Activated B cell treated with CpG ODN at 0.5 μM for 24 hours (primary cell): ENCODE results near the gene ARFGEF3. TPM values are rescaled to one million over a fixed set of nuclear protein-coding genes. Genes with fewer than 3 reads are reported as not detected.

Experiments
- ATAC-seq: fragments of 200-7000 bp; cut with Tn5 transposase; one replicate; pipeline ENCODE4 v1.10.0; 2021; ENCODE audit warnings: low read depth, mild to moderate bottlenecking, moderate library complexity
- CTCF ChIA-PET: fragments of 350-600 bp; sonication (Branson Sonifier 250); formaldehyde crosslinking; loops from one replicate; lab custom pipeline; 2021; ENCODE audit warnings: antibody characterized with exemption; lab: Charles Lee
- POLR2A ChIA-PET: fragments of 350-600 bp; sonication (Branson Sonifier 250); formaldehyde crosslinking; loops from one replicate; lab custom pipeline; 2021; ENCODE audit warnings: antibody characterized with exemption; lab: Charles Lee
- DNase-seq: peaks from one replicate; pipeline ENCODE4 v3.0.0; 2022
- H3K27ac Mint-ChIP-seq: one replicate; pipeline ENCODE4 v1.8.0; 2020; ENCODE audit warnings: mixed read lengths
- H3K27me3 Mint-ChIP-seq: one replicate; pipeline ENCODE4 v1.8.0; 2021; ENCODE audit warnings: mixed read lengths
- H3K36me3 Mint-ChIP-seq: one replicate; pipeline ENCODE4 v1.8.0; 2021; ENCODE audit warnings: low read depth, mixed read lengths
- H3K4me1 Mint-ChIP-seq: one replicate; pipeline ENCODE4 v1.8.0; 2021; ENCODE audit warnings: mixed read lengths
- H3K4me3 Mint-ChIP-seq: one replicate; pipeline ENCODE4 v1.8.0; 2020; ENCODE audit warnings: mild to moderate bottlenecking, mixed read lengths
- H3K9me3 Mint-ChIP-seq: one replicate; pipeline ENCODE4 v1.8.0; 2020; ENCODE audit warnings: mixed read lengths
- intact Hi-C: fragments of 100-400 bp; cut with micrococcal nuclease; formaldehyde crosslinking; loops from one replicate; pipeline ENCODE4 v1.15.1; 2024
- total RNA-seq: library from RNA; stranded (reverse); gene quantifications from 2 replicates; pipeline ENCODE4 v1.2.3, GENCODE V29; 2022
- TF ChIP-seq, protein P1 (sequence below): fragments of 200-600 bp; IDR thresholded peaks from one replicate; pipeline ENCODE4 v1.8.0; 2022; ENCODE audit warnings: antibody characterized with exemption, mild to moderate bottlenecking

The ARFGEF3 gene
- total RNA-seq, 1 donor from 2014 or later = 0.02 TPM

DNA sequence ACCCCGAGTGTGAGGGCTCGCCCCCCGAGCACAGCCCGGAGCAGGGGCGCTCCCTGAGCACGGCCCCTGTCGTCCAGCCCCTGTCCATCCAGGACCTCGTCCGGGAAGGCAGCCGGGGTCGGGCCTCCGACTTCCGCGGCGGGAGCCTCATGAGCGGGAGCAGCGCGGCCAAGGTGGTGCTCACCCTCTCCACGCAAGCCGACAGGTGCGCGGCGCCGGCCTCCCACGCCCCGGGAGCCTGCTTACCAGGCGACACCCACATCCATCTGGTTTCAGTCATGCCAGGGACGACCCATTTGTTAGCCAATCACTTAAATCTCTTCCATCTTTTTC is 130.1 kb downstream of the ARFGEF3 start:
- TF ChIP-seq, protein P1, sequence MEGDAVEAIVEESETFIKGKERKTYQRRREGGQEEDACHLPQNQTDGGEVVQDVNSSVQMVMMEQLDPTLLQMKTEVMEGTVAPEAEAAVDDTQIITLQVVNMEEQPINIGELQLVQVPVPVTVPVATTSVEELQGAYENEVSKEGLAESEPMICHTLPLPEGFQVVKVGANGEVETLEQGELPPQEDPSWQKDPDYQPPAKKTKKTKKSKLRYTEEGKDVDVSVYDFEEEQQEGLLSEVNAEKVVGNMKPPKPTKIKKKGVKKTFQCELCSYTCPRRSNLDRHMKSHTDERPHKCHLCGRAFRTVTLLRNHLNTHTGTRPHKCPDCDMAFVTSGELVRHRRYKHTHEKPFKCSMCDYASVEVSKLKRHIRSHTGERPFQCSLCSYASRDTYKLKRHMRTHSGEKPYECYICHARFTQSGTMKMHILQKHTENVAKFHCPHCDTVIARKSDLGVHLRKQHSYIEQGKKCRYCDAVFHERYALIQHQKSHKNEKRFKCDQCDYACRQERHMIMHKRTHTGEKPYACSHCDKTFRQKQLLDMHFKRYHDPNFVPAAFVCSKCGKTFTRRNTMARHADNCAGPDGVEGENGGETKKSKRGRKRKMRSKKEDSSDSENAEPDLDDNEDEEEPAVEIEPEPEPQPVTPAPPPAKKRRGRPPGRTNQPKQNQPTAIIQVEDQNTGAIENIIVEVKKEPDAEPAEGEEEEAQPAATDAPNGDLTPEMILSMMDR = no peak
- intact Hi-C loops = no loop called here
- H3K4me3 Mint-ChIP-seq = no peak overlapping the region
- ChIA-PET CTCF (no interaction called here), POLR2A (no interaction called here)
- peaks cover 12% of the 10 kb centered on the region for H3K27me3 Mint-ChIP-seq
- no peaks in the 10 kb centered on the region for H3K36me3 Mint-ChIP-seq
- no peaks in the 10 kb centered on the region for H3K4me1 Mint-ChIP-seq
- no peak for ATAC-seq
- no peak for DNase-seq
- no peak overlapping the region for H3K27ac Mint-ChIP-seq
- H3K9me3 Mint-ChIP-seq = no peaks in the 10 kb centered on the region

GRCh38 chr6:138292482-138292881 is 130.7 kb downstream of the ARFGEF3 start:
- DNase-seq (no peak), ATAC-seq (no peak)
- H3K27ac Mint-ChIP-seq = no peak overlapping the region
- no peaks in the 10 kb centered on the region for H3K36me3 Mint-ChIP-seq
- ChIA-PET POLR2A (no interaction called here), CTCF (no interaction called here)
- TF ChIP-seq, protein P1 = no peak
- no peak overlapping the region for H3K4me3 Mint-ChIP-seq
- intact Hi-C loops = no loop called here
- H3K9me3 Mint-ChIP-seq = no peaks in the 10 kb centered on the region
- peaks cover 13% of the 10 kb centered on the region for H3K27me3 Mint-ChIP-seq
- no peaks in the 10 kb centered on the region for H3K4me1 Mint-ChIP-seq

DNA sequence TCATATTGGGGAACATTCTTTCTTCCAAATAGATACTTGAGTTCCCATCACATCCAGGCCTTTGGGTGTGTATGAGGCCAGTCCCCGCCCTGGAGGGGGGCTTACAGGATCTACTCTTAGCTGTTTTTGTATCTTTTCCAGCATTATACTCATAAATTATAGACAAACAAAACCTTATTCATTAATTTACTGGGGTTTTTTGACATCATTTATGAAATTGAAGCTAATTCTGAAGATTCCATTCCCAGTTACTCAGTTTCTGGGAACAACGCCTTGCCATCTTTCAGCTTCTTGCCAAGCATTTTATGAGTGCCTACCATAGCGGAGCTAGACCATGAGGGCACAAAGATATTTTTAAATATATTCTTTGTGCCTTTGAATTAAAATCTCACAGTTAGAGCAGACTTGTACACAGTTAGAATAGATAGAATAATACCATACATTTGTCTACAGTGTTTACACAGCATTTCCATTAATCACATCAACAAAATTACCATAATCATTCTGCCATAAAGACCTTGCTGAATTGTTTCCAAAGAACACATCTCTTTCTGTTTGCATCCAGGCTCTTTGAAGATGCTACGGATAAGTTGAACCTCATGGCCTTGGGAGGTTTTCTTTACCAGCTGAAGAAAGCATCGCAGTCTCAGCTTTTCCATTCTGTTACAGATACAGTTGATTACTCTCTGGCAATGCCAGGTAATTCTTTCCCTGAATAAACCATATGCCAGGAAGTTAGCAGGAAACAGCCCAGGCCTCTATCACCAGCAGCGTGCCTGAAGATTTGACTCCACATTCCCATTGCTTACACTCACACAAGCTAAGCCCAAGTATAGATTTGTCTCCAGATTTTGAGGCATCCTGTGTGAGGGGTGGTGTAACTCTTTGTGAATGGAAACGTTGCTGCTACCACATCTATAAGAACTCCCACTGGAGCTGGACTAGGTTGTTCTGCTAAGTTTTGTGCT is 132.0 kb downstream of the ARFGEF3 start:
- ChIA-PET POLR2A (no interaction called here), CTCF (no interaction called here)
- DNase-seq = no peak
- no peak overlapping the region for H3K27ac Mint-ChIP-seq
- peaks cover 17% of the 10 kb centered on the region for H3K27me3 Mint-ChIP-seq
- TF ChIP-seq, protein P1 = no peak
- no peak for ATAC-seq
- no peaks in the 10 kb centered on the region for H3K9me3 Mint-ChIP-seq
- no peak overlapping the region for H3K4me3 Mint-ChIP-seq
- no peaks in the 10 kb centered on the region for H3K36me3 Mint-ChIP-seq
- intact Hi-C loops = no loop called here
- H3K4me1 Mint-ChIP-seq = no peaks in the 10 kb centered on the region

DNA sequence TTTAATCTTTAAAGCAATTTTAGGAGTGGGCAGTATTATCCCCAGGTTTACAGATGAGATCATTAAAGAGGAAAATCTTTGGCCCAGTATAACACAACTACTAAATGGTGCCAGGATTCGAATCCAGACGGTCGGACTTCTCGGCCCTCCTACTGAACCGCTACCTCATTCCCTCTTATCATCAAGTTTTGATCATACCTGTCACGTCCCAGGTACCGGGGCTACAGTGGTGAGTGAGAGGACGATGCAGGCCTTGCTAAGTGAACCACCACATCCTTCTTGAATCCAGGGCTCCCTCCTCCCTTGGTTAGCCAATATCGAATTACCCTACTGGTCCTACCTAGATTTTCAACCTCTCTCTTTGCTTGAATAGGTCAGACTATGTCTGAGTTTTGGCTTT is 134.6 kb downstream of the ARFGEF3 start:
- H3K27ac Mint-ChIP-seq = no peak overlapping the region
- H3K36me3 Mint-ChIP-seq = no peaks in the 10 kb centered on the region
- H3K4me3 Mint-ChIP-seq = no peak overlapping the region
- no peaks in the 10 kb centered on the region for H3K4me1 Mint-ChIP-seq
- peaks cover 19% of the 10 kb centered on the region for H3K27me3 Mint-ChIP-seq
- no peak for DNase-seq
- ATAC-seq = no peak
- POLR2A ChIA-PET = no interaction called here
- intact Hi-C loops = no loop called here
- TF ChIP-seq, protein P1 = no peak
- no peaks in the 10 kb centered on the region for H3K9me3 Mint-ChIP-seq
- CTCF ChIA-PET = no interaction called here

DNA sequence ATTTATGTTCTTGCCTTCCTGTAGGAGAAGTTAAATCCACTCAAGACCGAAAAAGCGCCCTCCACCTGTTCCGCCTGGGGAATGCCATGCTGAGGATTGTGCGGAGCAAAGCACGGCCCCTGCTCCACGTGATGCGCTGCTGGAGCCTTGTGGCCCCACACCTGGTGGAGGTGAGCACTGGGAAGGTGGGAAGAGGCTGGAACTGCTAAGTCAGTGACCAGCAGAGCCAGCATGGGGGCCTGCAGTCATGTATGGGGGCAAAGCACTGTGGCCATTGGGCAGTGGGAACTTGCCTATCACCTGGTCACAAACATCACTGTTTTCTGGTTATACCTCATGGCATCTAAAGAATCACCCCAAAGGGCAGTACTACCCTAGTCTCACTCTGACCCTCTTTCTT is 135.0 kb downstream of the ARFGEF3 start:
- no peaks in the 10 kb centered on the region for H3K9me3 Mint-ChIP-seq
- TF ChIP-seq, protein P1 = no peak
- DNase-seq (no peak), ATAC-seq (no peak)
- intact Hi-C loops = no loop called here
- H3K27ac Mint-ChIP-seq = no peak overlapping the region
- no peaks in the 10 kb centered on the region for H3K4me1 Mint-ChIP-seq
- ChIA-PET CTCF (no interaction called here), POLR2A (no interaction called here)
- no peaks in the 10 kb centered on the region for H3K36me3 Mint-ChIP-seq
- no peak overlapping the region for H3K4me3 Mint-ChIP-seq
- H3K27me3 Mint-ChIP-seq = peaks cover 20% of the 10 kb centered on the region
